ENCODE measurements around the gene MICB.

MICB gene

GRCh38 chr6:31528821-31529328 lies 30.9 kb downstream of the MICB start, which contains the start of gene MCCD1:
Gene MCCD1 (plus strand): TSS chr6:31528962. CDS start chr6:31529015, 53 bp downstream.
- H3K4me3 ChIP-seq (ENCODE audit: low read length) = no peak within 1 kb of the TSS
- TF ChIP-seq CTCF (IDR thresholded peaks at IDR 0.05; ENCODE audit: insufficient read depth, low read depth, low read length, missing control alignments) = no peak
- DNase-seq (ENCODE audit: low read depth) = no peak

GRCh38 chr6:31529329-31530150 lies 31.6 kb downstream of the MICB start:
- H3K4me3 ChIP-seq (ENCODE audit: low read length) = no peak overlapping the region
- TF ChIP-seq CTCF (IDR thresholded peaks at IDR 0.05; ENCODE audit: insufficient read depth, low read depth, low read length, missing control alignments) = no peak
- no peak for DNase-seq (ENCODE audit: low read depth)

GRCh38 chr6:31530659-31531058 lies 32.7 kb downstream of the MICB start:
- H3K4me3 ChIP-seq (ENCODE audit: low read length) = no peak overlapping the region
- DNase-seq (ENCODE audit: low read depth) = no peak
- TF ChIP-seq CTCF (IDR thresholded peaks at IDR 0.05; ENCODE audit: insufficient read depth, low read depth, low read length, missing control alignments) = no peak

- no peak overlapping the region for H3K4me3 ChIP-seq (ENCODE audit: low read length)
- DNase-seq (ENCODE audit: low read depth) = no peak
- no peak for TF ChIP-seq CTCF (IDR thresholded peaks at IDR 0.05; ENCODE audit: insufficient read depth, low read depth, low read length, missing control alignments)
Observed at GRCh38 chr6:31531162-31531561, 33.2 kb downstream of the MICB start.

GRCh38 chr6:31531771-31532643 lies 34.1 kb downstream of the MICB start:
- no peak for TF ChIP-seq CTCF (IDR thresholded peaks at IDR 0.05; ENCODE audit: insufficient read depth, low read depth, low read length, missing control alignments)
- no peak overlapping the region for H3K4me3 ChIP-seq (ENCODE audit: low read length)
- DNase-seq (ENCODE audit: low read depth) = no peak

- DNase-seq (ENCODE audit: low read depth) = no peak
- H3K4me3 ChIP-seq (ENCODE audit: low read length) = no peak overlapping the region
- no peak for TF ChIP-seq CTCF (IDR thresholded peaks at IDR 0.05; ENCODE audit: insufficient read depth, low read depth, low read length, missing control alignments)
Observed at GRCh38 chr6:31532644-31533454, 34.9 kb downstream of the MICB start.
